GM12878 (cell line): ENCODE results near the gene ME1. TPM values are rescaled to one million over a fixed set of nuclear protein-coding genes. Genes with fewer than 3 reads are reported as not detected.

Experiments used
- ATAC-seq: fragments of 200-7000 bp; cut with Tn5 transposase; 3 replicates; pipeline ENCODE4 v1.9.1; 2020; ENCODE audit warnings: mild to moderate bottlenecking, moderate library complexity
- BruUV-seq: library from RNA; stranded (reverse); fragments of 400-500 nt; replicated peaks from 2 replicates; lab custom pipeline; 2021; lab: Mats Ljungman, UMichigan
- CTCF ChIA-PET: fragments of 300-600 bp; sonication (Branson Sonifier 250); formaldehyde crosslinking; extraction: SDS; loops from one replicate; lab custom pipeline; 2021; ENCODE audit warnings: inconsistent platforms; lab: Yijun Ruan, JAX
- POLR2A ChIA-PET: fragments of 350-600 bp; formaldehyde crosslinking; extraction: SDS; loops from one replicate; lab custom pipeline; 2021; ENCODE audit warnings: inconsistent platforms; lab: Charles Lee
- RAD21 ChIA-PET: fragments of 300-600 bp; sonication (Branson Sonifier 250); formaldehyde crosslinking; loops from one replicate; lab custom pipeline; 2023; ENCODE audit warnings: antibody characterized with exemption; ENCODE audit not compliant: unreplicated experiment; lab: Charles Lee
- SMC1A ChIA-PET: fragments of 300-600 bp; sonication (Branson Sonifier 250); formaldehyde crosslinking; loops from one replicate; lab custom pipeline; 2023; ENCODE audit not compliant: unreplicated experiment, uncharacterized antibody; lab: Charles Lee
- DNase-seq: peaks from one replicate; pipeline ENCODE4 v3.0.0-alpha.2; 2011; ENCODE audit warnings: low read depth, low spot score
- FAIRE-seq: peaks from 3 replicates; lab custom pipeline; 2011; peaks lifted over from hg19 to GRCh38; lab: Jason Lieb, UNC
- H2AFZ ChIP-seq: 2 replicates; pipeline ENCODE4 v1.6.0; 2011; ENCODE audit warnings: low read depth, low read length, control low read depth; ENCODE audit not compliant: control insufficient read depth
- H3K27ac ChIP-seq: 2 replicates; pipeline ENCODE4 v1.5.1; 2011; ENCODE audit warnings: control low read depth; ENCODE audit not compliant: control insufficient read depth, insufficient read depth
- H3K27me3 ChIP-seq, 2 experiments: replicated peaks in 1 of 2; 2 replicates each; pipeline versions ENCODE4 v1.6.0 to v1.6.1; 2011; ENCODE audit warnings: low read length in 1 of 2; ENCODE audit not compliant: control insufficient read depth in 2 of 2, insufficient read depth in 2 of 2
- H3K36me3 ChIP-seq, 2 experiments: 2 replicates each; pipeline ENCODE4 v1.5.1; 2011; ENCODE audit warnings: low read length in 1 of 2; ENCODE audit not compliant: control insufficient read depth in 2 of 2, insufficient read depth in 2 of 2
- H3K4me1 ChIP-seq: 2 replicates; pipeline ENCODE4 v1.6.1; 2011; ENCODE audit warnings: mild to moderate bottlenecking, low read length, moderate library complexity, mixed read lengths; ENCODE audit not compliant: control insufficient read depth, insufficient read depth
- H3K4me2 ChIP-seq: 2 replicates; pipeline ENCODE4 v1.6.0; 2011; ENCODE audit warnings: control low read depth; ENCODE audit not compliant: control insufficient read depth, insufficient read depth
- H3K4me3 ChIP-seq: fragments of 200-600 bp; sonication (generic); 2 replicates; pipeline ENCODE4 v1.5.1; 2016
- H3K79me2 ChIP-seq: 2 replicates; pipeline ENCODE4 v1.6.0; 2011; ENCODE audit warnings: low read length; ENCODE audit not compliant: control insufficient read depth, insufficient read depth
- H3K9ac ChIP-seq: 2 replicates; pipeline ENCODE4 v1.8.0; 2011; ENCODE audit warnings: low read length, control low read depth, mixed read lengths; ENCODE audit not compliant: control insufficient read depth, insufficient read depth
- H3K9me3 ChIP-seq: replicated peaks from 3 replicates; pipeline ENCODE4 v1.5.1; 2011; ENCODE audit warnings: mild to moderate bottlenecking, low read length; ENCODE audit not compliant: control insufficient read depth, insufficient read depth
- H4K20me1 ChIP-seq: 2 replicates; pipeline ENCODE4 v1.6.0; 2011; ENCODE audit not compliant: control insufficient read depth, insufficient read depth
- ESRRA ChIP-seq: IDR thresholded peaks from 2 replicates; pipeline ENCODE4 v1.6.1; 2012; ENCODE audit warnings: mild to moderate bottlenecking, low read length, improper control_type of control experiment
- FOXM1 ChIP-seq: IDR thresholded peaks from 2 replicates; pipeline ENCODE4 v1.6.1; 2012; ENCODE audit warnings: low read depth, mild to moderate bottlenecking, inconsistent platforms, low read length, moderate library complexity
- IRF4 ChIP-seq: IDR thresholded peaks from 2 replicates; pipeline ENCODE4 v1.6.1; 2011; ENCODE audit warnings: low read depth, low read length
- LARP7 ChIP-seq: fragments of 450-650 bp; IDR thresholded peaks from 2 replicates; pipeline ENCODE4 v1.6.1; 2017; ENCODE audit warnings: mild to moderate bottlenecking
- MTA2 ChIP-seq: fragments of 450-650 bp; IDR thresholded peaks from 2 replicates; pipeline ENCODE4 v1.6.1; 2016; ENCODE audit warnings: low read depth, mild to moderate bottlenecking, moderate library complexity
- RAD51 ChIP-seq: fragments of 450-650 bp; IDR thresholded peaks from 2 replicates; pipeline ENCODE4 v1.6.1; 2016; ENCODE audit warnings: moderate library complexity, mild to moderate bottlenecking, inconsistent platforms
- SP1 ChIP-seq: IDR thresholded peaks from one replicate; pipeline ENCODE4 v1.6.1; 2011; ENCODE audit warnings: low read depth, low read length
- ZBTB4 ChIP-seq: fragments of 450-650 bp; formaldehyde crosslinking; IDR thresholded peaks from 2 replicates; pipeline ENCODE4 v1.4.0; 2022; ENCODE audit warnings: mild to moderate bottlenecking, moderate library complexity
- in situ Hi-C: fragments of 300-500 bp; cut with MboI; formaldehyde crosslinking; loops from 9 replicates; pipeline ENCODE4 v1.14.3; 2018; ENCODE audit warnings: mixed read lengths
- intact Hi-C: fragments of 100-400 bp; cut with micrococcal nuclease; formaldehyde crosslinking; loops from one replicate; pipeline ENCODE4 v1.14.2; 2022; ENCODE audit not compliant: unreplicated experiment
- polyA plus RNA-seq, 11 experiments: library from polyadenylated mRNA; depleted of rRNA in 4 of 11; unstranded in 6 of 11; stranded (reverse) in 5 of 11; fragments of >200 nt; fragmentation: Nextera tagmentation in 4 of 11; fragmentation: Illumina TruSeq in 1 of 11; extraction: Ambion mirVana in 4 of 11; extraction: Trizol in 1 of 11; gene quantifications; 1 replicate in 1 of 11; 2 replicates in 10 of 11; pipeline versions ENCODE4 v1.2.1 to v1.2.3, GENCODE V29; 2011 to 2016; ENCODE audit warnings: inconsistent platforms in 2 of 11, missing spikeins in 2 of 11, low read depth in 1 of 11
- total RNA-seq, 4 experiments: library from RNA; depleted of rRNA in 3 of 4; stranded (reverse); fragments of >200 nt in 3 of 4; fragmentation: Illumina TruSeq in 1 of 4; extraction: Trizol in 1 of 4; gene quantifications; 2 replicates each; pipeline versions ENCODE4 v1.2.1 to v1.2.3, GENCODE V29; 2013 to 2021

The ME1 gene
- total and polyA plus RNA-seq, 10 of the 15 experiments (the other 5 are each of a cell fraction or from before 2014, with no cell fraction given) = 3.6 to 11.8 (median 8.4) TPM

DNA sequence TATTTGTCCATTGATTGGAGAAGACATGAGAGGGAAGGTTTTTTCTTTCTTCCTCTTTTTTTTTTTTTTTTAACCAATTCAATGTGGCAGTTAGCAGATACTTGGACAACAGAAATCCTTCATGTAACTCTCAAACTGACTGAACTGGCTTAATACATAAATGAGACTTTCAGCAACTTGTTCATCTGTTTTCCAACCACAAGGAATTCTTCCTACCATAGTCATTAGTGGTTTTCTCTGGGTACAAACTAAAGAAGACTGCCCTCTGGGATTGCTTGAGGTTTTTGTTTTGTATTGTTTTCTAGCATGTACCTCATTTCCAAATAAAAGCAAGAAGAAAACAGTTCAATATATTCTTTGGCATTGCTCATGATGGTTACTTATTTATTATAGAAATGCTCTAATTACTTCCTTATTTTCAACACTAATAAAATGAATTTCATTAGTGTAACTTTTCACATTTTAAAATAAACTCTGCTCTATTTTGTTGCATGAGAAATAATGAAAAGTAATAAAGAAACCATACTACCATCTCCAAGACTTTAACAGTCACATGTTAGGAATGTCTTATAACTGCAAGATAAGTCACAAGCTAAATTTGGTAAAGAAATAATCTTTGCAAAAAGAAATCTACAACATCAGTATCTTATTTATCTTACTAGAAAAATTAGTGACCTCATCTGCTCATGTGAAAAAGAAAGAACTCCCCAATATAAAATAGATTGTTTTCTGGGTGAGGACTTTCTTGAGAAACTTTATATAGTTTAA is 52.0 kb downstream of the ME1 start:
- Histone ChIP-seq H4K20me1 (no peaks in the 10 kb centered on the region), H3K79me2 (no peaks in the 10 kb centered on the region), H3K9me3 (no peaks in the 10 kb centered on the region), H3K4me1 (no peaks in the 10 kb centered on the region), H3K4me2 (no peak overlapping the region), H3K9ac (no peak overlapping the region), H3K4me3 (no peak overlapping the region), H3K27ac (no peak overlapping the region), H3K36me3 (no peaks in the 10 kb centered on the region), H3K27me3 (no peaks in the 10 kb centered on the region), H2AFZ (no peak overlapping the region)
- no TSS peak for BruUV-seq
- SMC1A ChIA-PET = no interaction called here
- in situ Hi-C loops (no loop called here), intact Hi-C loops (no loop called here)
- CTCF ChIA-PET = interaction anchor here (1.1 kb wide), 1 partner anchor 11 kb away, joined by 3 read pairs; no protein-coding TSS in a partner anchor
- POLR2A ChIA-PET = no interaction called here
- ATAC-seq = no peak; the same call in 2 of the 3 replicates
- RAD21 ChIA-PET = no interaction called here
- DNase-seq = no peak
- TF ChIP-seq ESRRA (no peak), LARP7 (no peak), ZBTB4 (CRISPR knock-in tag) (no peak), SP1 (no peak), IRF4 (no peak), MTA2 (no peak), FOXM1 (no peak), RAD51 (no peak)
- no peak for FAIRE-seq
